Naive thymus-derived CD8-positive, alpha-beta T cell (primary cell): ENCODE data around the gene PIK3AP1. TPM values are rescaled to one million over a fixed set of nuclear protein-coding genes. Genes with fewer than 3 reads are reported as not detected.
"Not testable (repeated sequence)": the region's sequence is repeated elsewhere in the genome, so short reads cannot be mapped to it uniquely, and the experiment has no call there.

ENCODE experiments used
- ATAC-seq, 2 donors: fragments of 150-1000 bp; cut with Tn5 transposase in 1 of 2; sonication (Bioruptor Pico), chemical (Tn5 transposase) in 1 of 2; 1 replicate in 1 of 2; 2 replicates in 1 of 2; pipeline ENCODE4 v1.10.0; 2021; ENCODE audit warnings: mild to moderate bottlenecking in 2 of 2, moderate library complexity in 2 of 2
- POLR2A ChIA-PET: fragments of 350-600 bp; sonication (Branson Sonifier 250); formaldehyde crosslinking; loops from one replicate; lab custom pipeline; 2021; ENCODE audit warnings: antibody characterized with exemption; lab: Charles Lee
- DNase-seq, 10 donors: peaks; one replicate each; pipeline versions ENCODE4 v3.0.0 to v3.0.0-alpha.2; 2020 to 2022
- H3K27ac Mint-ChIP-seq, 10 donors: one replicate each; pipeline ENCODE4 v1.8.0; 2020 to 2022; ENCODE audit warnings: mild to moderate bottlenecking in 10 of 10, mixed read lengths in 10 of 10, moderate library complexity in 4 of 10, inconsistent platforms in 1 of 10
- H3K27me3 Mint-ChIP-seq, 5 donors: one replicate each; pipeline ENCODE4 v1.8.0; 2021 to 2022; ENCODE audit warnings: mixed read lengths in 5 of 5
- H3K36me3 Mint-ChIP-seq, 3 donors: one replicate each; pipeline ENCODE4 v1.8.0; 2020 to 2022; ENCODE audit warnings: mixed read lengths in 3 of 3, mild to moderate bottlenecking in 2 of 3, inconsistent platforms in 1 of 3
- H3K4me1 Mint-ChIP-seq, 4 donors: one replicate each; pipeline ENCODE4 v1.8.0; 2021 to 2022; ENCODE audit warnings: mixed read lengths in 4 of 4
- H3K4me3 Mint-ChIP-seq, 10 donors: one replicate each; pipeline ENCODE4 v1.8.0; 2020 to 2022; ENCODE audit warnings: mild to moderate bottlenecking in 10 of 10, mixed read lengths in 10 of 10, moderate library complexity in 6 of 10, inconsistent platforms in 1 of 10
- H3K9me3 Mint-ChIP-seq, 9 donors: one replicate each; pipeline ENCODE4 v1.8.0; 2020 to 2022; ENCODE audit warnings: mixed read lengths in 9 of 9, mild to moderate bottlenecking in 3 of 9, inconsistent platforms in 1 of 9, moderate library complexity in 1 of 9
- polyA plus RNA-seq, 3 donors: library from polyadenylated mRNA; unstranded; fragments of 300-500 nt; fragmentation: Illumina TruSeq; gene quantifications; one replicate each; pipeline ENCODE4 v1.2.3, GENCODE V29; 2021
- total RNA-seq, 8 experiments: library from RNA in 2 of 8; stranded (reverse) in 2 of 8; gene quantifications; one replicate each; pipeline ENCODE4 v1.2.3 and lab custom pipeline; 2021 to 2026

PIK3AP1 gene, protein sequence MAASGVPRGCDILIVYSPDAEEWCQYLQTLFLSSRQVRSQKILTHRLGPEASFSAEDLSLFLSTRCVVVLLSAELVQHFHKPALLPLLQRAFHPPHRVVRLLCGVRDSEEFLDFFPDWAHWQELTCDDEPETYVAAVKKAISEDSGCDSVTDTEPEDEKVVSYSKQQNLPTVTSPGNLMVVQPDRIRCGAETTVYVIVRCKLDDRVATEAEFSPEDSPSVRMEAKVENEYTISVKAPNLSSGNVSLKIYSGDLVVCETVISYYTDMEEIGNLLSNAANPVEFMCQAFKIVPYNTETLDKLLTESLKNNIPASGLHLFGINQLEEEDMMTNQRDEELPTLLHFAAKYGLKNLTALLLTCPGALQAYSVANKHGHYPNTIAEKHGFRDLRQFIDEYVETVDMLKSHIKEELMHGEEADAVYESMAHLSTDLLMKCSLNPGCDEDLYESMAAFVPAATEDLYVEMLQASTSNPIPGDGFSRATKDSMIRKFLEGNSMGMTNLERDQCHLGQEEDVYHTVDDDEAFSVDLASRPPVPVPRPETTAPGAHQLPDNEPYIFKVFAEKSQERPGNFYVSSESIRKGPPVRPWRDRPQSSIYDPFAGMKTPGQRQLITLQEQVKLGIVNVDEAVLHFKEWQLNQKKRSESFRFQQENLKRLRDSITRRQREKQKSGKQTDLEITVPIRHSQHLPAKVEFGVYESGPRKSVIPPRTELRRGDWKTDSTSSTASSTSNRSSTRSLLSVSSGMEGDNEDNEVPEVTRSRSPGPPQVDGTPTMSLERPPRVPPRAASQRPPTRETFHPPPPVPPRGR
- total RNA-seq = 1 to 10 TPM; 4.7 to 5.2 TPM
- 10 to 100 TPM in 1 of 3 donors, under 1 TPM in 2; 0.77 to 20.2 (median 0.89) TPM for polyA plus RNA-seq
- 0 to 11.9 (median 0.55) reads per million in 6 experiments for total RNA-seq (lab: John Stamatoyannopoulos, UW)

DNA sequence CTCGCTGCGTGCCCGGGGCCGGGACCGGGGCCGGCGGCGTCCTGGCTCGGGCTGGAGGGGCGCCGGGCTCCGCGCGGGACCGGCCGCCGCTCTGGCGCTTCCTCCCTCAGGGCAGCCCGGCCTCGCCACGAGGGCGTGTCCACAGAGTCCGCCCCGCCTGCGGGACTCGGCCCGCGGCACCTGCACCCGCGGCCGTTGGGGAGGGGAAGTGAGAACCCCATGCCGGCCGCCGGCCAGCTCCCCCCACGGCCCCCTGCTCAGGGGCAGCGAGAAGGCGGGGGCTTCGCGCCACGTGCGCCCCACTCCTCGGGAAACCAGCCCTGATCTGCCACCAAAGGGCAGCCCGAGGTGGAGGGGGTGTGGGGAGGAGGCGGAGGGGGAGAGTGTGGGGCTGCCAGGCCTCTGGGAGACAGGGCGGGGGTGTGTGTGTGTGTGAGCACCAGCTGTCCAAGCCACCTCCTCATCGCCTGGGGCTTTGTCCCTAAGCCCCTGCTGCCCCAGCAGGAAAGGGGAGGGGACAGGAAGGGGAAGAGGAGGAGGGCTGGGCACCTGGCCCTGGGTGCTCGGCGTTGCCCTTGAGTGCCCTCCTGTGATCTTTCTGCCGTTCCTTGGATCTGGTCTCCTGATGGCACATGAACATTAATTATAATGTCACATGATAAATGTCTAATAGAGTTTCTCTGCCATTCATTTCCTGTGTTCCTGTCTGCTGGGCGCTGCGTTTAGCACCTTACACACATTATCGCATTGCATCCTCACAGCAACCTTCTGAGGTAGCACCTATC lies at the start of gene PIK3AP1:
Gene PIK3AP1, minus strand, starts transcription at position 93 of the 785 bp plus-strand sequence. CDS start 120 bp downstream, outside the sequence.
- ATAC-seq (peak; percentile 60 to 78), DNase-seq (peak; percentile 2 to 70 (median 30))
- POLR2A ChIA-PET = interaction anchor here (0.6 kb wide), 1 partner anchor 113 kb away, joined by 3 read pairs; no protein-coding TSS in a partner anchor
- Mint-ChIP-seq H3K36me3 (no peaks in the 10 kb centered on the region), H3K27me3 (no peaks in the 10 kb centered on the region), H3K27ac (peak within 1 kb of the TSS; percentile 21 to 94 (median 87)), H3K4me1 (peaks cover 16 to 57% (median 21%) of the 10 kb centered on the region in 4 donors), H3K4me3 (peak within 1 kb of the TSS; percentile 85 to 99 (median 93)), H3K9me3 (no peaks in the 10 kb centered on the region)

DNA sequence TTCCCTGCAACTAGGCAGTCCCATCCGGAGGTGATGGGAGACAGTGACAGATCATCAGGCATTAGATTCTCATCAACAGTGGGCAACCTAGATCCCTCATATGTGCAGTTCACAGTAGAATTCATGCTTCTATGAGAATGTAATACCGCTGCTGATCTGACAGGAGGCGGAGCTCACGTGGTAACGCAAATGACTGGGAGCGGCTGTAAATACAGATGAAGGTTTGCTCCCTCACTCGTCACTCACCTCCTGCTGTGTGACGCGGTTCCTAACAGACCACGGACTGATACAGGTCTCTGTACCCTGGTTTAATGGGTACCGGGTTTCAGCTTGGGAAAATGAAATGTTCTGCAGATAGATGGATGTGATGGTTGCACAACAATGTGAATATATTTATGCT lies 47.8 kb upstream of the PIK3AP1 start:
- peaks cover 3 to 11% (median 10%) of the 10 kb centered on the region in 9 donors for H3K9me3 Mint-ChIP-seq
- peaks cover 0 to 11% (median 0%) of the 10 kb centered on the region in 5 donors for H3K27me3 Mint-ChIP-seq
- POLR2A ChIA-PET = interaction anchor here (0.6 kb wide), 1 partner anchor 13 kb away, joined by 7 read pairs; no protein-coding TSS in a partner anchor
- H3K36me3 Mint-ChIP-seq = peaks cover 0 to 10% (median 3%) of the 10 kb centered on the region in 3 donors
- ATAC-seq (no peak), DNase-seq (no peak)
- H3K4me3 Mint-ChIP-seq = no peak overlapping the region
- H3K27ac Mint-ChIP-seq = no peak overlapping the region
- H3K4me1 Mint-ChIP-seq = peaks cover 2 to 23% (median 4%) of the 10 kb centered on the region in 4 donors

DNA sequence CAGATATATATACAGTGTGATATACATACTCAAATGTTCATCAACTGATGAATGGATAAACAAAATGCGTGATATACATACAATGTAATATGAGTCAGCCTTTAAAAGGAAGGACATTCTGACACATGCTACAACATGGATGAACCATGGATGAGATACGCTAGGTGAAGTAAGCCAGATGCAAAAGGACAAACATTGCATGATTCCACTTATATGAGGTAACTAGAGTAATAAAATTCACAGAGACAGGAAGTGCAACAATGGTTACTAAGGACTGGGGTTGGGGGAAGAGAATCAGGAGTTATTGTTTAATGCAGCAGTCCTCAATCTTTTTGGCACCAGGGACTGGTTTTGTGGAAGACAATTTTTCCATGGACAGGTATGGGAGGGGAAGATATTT lies 47.3 kb upstream of the PIK3AP1 start:
- ATAC-seq (no peak), DNase-seq (no peak)
- H3K9me3 Mint-ChIP-seq = peaks cover 3 to 9% (median 8%) of the 10 kb centered on the region in 9 donors
- H3K36me3 Mint-ChIP-seq = peaks cover 0 to 7% (median 3%) of the 10 kb centered on the region in 3 donors
- POLR2A ChIA-PET = interaction anchor here (0.6 kb wide), 1 partner anchor 13 kb away, joined by 7 read pairs; no protein-coding TSS in a partner anchor
- peaks cover 2 to 23% (median 4%) of the 10 kb centered on the region in 4 donors for H3K4me1 Mint-ChIP-seq
- no peak overlapping the region for H3K4me3 Mint-ChIP-seq
- H3K27me3 Mint-ChIP-seq = peaks cover 0 to 11% (median 0%) of the 10 kb centered on the region in 5 donors
- no peak overlapping the region for H3K27ac Mint-ChIP-seq

DNA sequence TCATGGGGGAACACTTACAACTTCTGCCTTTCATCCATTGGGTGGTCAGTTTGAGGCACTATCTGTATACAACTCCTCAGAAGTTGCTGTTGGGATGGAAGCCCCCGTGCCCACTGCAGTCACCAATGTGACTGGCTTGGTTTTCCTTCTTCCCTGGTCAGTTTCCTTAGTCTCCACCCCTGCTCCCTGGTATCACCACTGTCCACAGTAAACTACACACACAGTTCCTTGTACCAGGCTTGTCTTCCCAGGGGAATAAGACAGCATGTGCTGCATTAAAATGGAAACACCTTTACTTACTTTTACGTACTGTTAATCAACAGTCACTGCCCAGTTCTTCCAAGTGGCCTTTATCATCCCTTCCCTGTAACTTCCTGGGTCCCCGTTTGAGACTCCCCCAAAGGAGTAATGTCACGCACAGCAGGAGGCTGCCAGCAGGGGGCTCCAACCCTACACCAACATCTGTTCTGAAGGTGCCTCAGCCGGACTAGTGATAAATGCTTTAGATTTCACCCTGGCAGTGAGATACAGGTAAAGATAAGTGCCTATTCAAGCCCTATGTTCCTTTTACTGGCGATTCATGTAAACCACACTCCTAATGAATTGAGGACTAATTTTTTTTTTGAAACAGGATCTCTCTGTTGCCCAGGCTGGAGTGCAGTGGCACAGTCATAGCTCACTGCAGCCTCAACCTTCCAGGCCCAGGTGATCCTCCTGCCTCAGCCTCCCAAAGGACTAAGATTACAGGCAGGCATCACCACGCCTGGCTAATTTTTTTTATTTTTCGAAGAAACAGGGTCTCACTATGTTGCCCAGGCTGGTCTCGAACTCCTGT lies 45.3 kb upstream of the PIK3AP1 start:
- H3K27ac Mint-ChIP-seq = peak overlapping the region in 2 of 10 donors; percentile 11 to 34
- peak overlapping the region in 1 of 10 donors; percentile 37 for H3K4me3 Mint-ChIP-seq
- H3K36me3 Mint-ChIP-seq = no peaks in the 10 kb centered on the region
- peak; percentile 43 to 86 (median 66) for DNase-seq
- H3K27me3 Mint-ChIP-seq = peaks cover 0 to 11% (median 0%) of the 10 kb centered on the region in 5 donors
- H3K4me1 Mint-ChIP-seq = peaks cover 2 to 26% (median 4%) of the 10 kb centered on the region in 4 donors
- peak; percentile 82 to 97 for ATAC-seq
- H3K9me3 Mint-ChIP-seq = peaks cover 0 to 2% (median 0%) of the 10 kb centered on the region in 9 donors
- POLR2A ChIA-PET = no interaction called here

DNA sequence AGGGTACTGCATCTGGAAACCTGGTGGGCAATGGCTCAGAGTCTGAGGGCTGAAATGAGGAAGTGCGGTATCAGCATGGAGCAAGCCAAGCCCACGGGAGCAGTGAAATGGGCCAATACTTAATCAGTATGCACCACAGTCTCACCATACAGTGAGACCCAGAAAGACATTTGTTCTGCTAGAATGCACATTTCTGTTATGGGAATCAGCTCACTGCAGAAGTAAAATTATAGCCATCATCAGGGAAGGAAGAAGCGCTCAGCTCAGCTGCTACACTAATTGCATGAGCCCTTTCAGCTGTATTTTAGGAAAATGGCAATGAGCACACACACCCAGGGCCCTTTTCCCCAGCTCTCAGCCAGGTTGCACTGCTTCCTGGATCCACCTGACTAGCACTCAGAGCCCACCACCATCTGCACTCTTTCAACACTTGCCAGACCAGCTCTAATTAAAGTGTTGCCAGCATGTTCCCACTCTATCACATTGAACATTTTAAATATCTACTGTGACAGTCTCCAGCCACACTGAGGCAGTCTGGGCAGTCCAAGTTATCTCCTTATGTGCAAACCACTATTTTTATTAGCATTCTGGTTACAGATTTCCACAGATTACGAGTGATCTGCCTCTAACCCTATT lies 44.2 kb upstream of the PIK3AP1 start:
- Mint-ChIP-seq H3K4me3 (no peak overlapping the region), H3K36me3 (peaks cover 0 to 2% (median 0%) of the 10 kb centered on the region in 3 donors), H3K9me3 (no peaks in the 10 kb centered on the region), H3K27me3 (peaks cover 0 to 11% (median 0%) of the 10 kb centered on the region in 5 donors), H3K27ac (no peak overlapping the region), H3K4me1 (peaks cover 2 to 26% (median 4%) of the 10 kb centered on the region in 4 donors)
- DNase-seq (no peak), ATAC-seq (peak in 1 of 2 donors; percentile 36)
- POLR2A ChIA-PET = no interaction called here

DNA sequence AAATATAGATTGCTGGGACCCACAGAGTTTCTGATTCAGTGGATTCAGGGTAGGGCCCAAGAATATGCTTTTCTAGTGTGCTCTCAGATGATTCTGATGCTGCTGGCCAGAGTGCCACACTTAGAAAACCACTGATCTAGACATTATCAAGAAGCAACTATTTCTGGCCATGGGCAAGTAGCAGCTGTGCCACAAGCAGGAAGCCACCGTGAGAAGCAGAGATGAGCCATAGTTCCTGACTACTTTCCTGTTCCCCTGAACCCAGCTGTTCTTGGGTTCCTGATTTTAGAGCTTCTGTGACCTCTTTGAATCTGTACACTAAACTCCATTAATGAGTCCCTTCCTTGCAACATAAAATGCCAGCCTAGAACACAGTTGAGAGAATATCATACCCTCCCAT lies 38.1 kb upstream of the PIK3AP1 start:
- no peak for ATAC-seq
- peak overlapping the region in 1 of 10 donors; percentile 43 for H3K27ac Mint-ChIP-seq

DNA sequence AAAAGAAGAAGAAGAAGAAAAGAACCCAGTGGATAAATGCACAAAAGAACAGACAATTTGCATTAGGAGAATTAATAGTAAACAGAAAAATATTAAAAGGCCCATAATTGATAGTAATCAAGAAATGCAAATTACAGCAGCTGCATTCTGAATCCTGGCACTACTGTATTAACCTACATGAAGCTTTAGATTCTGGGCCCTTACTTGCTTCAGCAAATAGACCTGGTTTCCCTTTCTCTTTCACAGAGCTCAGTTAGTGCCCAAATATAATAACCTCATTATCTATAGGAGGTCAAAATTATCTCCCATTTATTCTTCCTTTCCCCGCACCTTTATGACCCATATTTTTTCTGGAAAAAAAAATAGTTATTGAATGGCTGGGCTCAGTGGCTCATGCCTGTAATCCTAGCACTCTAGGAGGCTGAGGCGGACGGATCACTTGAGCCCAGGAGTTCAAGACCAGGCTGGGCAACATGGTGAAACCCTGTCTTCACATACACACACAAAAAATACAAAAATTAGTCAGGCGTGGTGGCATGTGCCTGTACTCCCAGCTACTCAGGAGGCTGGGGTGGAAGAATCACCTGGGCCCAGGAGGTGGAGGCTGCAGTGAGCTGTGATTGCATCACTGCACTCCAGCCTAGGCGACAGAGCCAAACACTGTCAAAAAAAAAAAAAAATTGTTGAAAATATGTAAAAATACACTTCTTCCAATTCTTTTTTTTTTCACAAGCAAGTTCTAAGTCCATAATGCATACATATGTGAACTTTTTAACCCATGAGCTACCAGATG lies 36.0 kb upstream of the PIK3AP1 start:
- ATAC-seq = no peak

More for the DNA sequence above, 38.1 kb upstream of the PIK3AP1 start:
- H3K4me1 Mint-ChIP-seq = peaks cover 0 to 37% (median 0%) of the 10 kb centered on the region in 4 donors
- H3K27me3 Mint-ChIP-seq = no peaks in the 10 kb centered on the region
- peak overlapping the region in 1 of 10 donors; percentile 46 for H3K4me3 Mint-ChIP-seq
- POLR2A ChIA-PET = no interaction called here
- no peaks in the 10 kb centered on the region for H3K9me3 Mint-ChIP-seq
- no peak for DNase-seq
- peaks cover 0 to 2% (median 0%) of the 10 kb centered on the region in 3 donors for H3K36me3 Mint-ChIP-seq

DNA sequence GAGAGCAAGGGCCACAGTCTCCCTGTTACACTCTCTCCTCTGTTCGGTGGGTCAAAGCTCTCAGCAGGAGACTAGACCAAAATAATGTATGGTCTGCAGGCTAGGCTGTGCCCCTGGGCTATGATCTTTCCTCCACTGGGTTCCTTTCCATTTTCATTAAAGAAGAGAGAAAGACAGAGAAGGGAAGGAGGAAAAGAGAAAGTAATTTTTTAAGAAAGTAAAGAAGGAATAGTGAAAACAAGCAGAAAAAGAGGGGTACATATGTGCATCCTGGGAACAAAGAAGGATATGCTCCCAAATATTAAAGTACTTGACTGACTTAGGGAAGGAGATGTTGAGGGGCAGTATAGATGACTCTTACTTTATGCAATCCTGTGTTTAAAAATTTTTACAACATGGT lies 33.6 kb upstream of the PIK3AP1 start:
- Mint-ChIP-seq H3K4me3 (no peak overlapping the region), H3K4me1 (peaks cover 0 to 34% (median under 1%) of the 10 kb centered on the region in 4 donors), H3K36me3 (no peaks in the 10 kb centered on the region), H3K27ac (peak overlapping the region in 1 of 10 donors; percentile 20), H3K9me3 (no peaks in the 10 kb centered on the region), H3K27me3 (no peaks in the 10 kb centered on the region)
- DNase-seq = no peak
- no peak for ATAC-seq
- POLR2A ChIA-PET = no interaction called here

More for the DNA sequence above, 36.0 kb upstream of the PIK3AP1 start:
- peaks cover 0 to 2% (median 0%) of the 10 kb centered on the region in 3 donors for H3K36me3 Mint-ChIP-seq
- POLR2A ChIA-PET = no interaction called here
- H3K4me3 Mint-ChIP-seq = peak overlapping the region in 1 of 10 donors; percentile 42
- H3K27me3 Mint-ChIP-seq = no peaks in the 10 kb centered on the region
- DNase-seq = no peak
- H3K9me3 Mint-ChIP-seq = no peaks in the 10 kb centered on the region
- peaks cover 0 to 40% (median under 1%) of the 10 kb centered on the region in 4 donors for H3K4me1 Mint-ChIP-seq
- no peak overlapping the region for H3K27ac Mint-ChIP-seq

DNA sequence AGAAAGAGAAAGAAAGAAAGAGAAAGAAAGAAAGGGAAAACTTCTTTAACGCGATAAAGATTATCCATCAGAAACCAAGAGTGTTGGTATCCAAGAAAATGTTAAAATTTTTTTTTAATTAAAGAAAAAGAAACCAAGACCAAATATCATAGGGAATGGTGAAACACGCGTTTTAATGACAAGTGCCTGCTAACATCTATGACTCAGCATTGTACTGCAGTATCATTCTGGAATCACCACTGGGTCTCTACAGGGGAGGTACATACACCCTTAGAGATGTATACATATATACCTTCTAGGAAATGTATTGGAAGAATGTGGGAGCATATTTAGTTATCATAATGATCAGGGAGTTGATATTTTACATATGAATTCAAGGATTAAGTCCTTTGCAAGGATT lies 32.1 kb upstream of the PIK3AP1 start:
- no peaks in the 10 kb centered on the region for H3K27me3 Mint-ChIP-seq
- POLR2A ChIA-PET = no interaction called here
- no peak for DNase-seq
- no peak overlapping the region for H3K4me3 Mint-ChIP-seq
- H3K4me1 Mint-ChIP-seq = peaks cover 0 to 38% (median under 1%) of the 10 kb centered on the region in 4 donors
- ATAC-seq = no peak
- no peaks in the 10 kb centered on the region for H3K9me3 Mint-ChIP-seq
- H3K27ac Mint-ChIP-seq = no peak overlapping the region
- H3K36me3 Mint-ChIP-seq = no peaks in the 10 kb centered on the region

DNA sequence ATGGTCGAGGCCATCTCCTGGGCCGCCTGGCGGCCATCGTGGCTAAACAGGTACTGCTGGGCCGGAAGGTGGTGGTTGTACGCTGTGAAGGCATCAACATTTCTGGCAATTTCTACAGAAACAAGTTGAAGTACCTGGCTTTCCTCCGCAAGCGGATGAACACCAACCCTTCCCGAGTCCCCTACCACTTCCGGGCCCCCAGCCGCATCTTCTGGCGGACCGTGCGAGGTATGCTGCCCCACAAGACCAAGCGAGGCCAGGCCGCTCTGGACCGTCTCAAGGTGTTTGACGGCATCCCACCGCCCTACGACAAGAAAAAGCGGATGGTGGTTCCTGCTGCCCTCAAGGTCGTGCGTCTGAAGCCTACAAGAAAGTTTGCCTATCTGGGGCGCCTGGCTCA lies 30.0 kb upstream of the PIK3AP1 start:
- POLR2A ChIA-PET, DNase-seq, H3K27me3 Mint-ChIP-seq, H3K4me3 Mint-ChIP-seq, H3K9me3 Mint-ChIP-seq, H3K36me3 Mint-ChIP-seq, H3K27ac Mint-ChIP-seq, ATAC-seq: not testable (repeated sequence)
- H3K4me1 Mint-ChIP-seq = peaks cover 0 to 28% (median under 1%) of the 10 kb centered on the region in 4 donors
